IMR-90 (cell line): ENCODE results near the gene DYSF. TPM values are rescaled to one million over a fixed set of nuclear protein-coding genes. Genes with fewer than 3 reads are reported as not detected.

ENCODE experiments used
- ATAC-seq: fragments of 200-7000 bp; cut with Tn5 transposase; 2 replicates; pipeline ENCODE4 v1.9.1; 2020; ENCODE audit warnings: low read depth, mild to moderate bottlenecking, moderate library complexity
- BruUV-seq: library from RNA; stranded (reverse); fragments of 400-500 nt; replicated peaks from 2 replicates; lab custom pipeline; 2021; lab: Mats Ljungman, UMichigan
- CTCF ChIA-PET: fragments of 300-600 bp; formaldehyde crosslinking; extraction: SDS; loops from one replicate; lab custom pipeline; 2021; ENCODE audit warnings: antibody characterized with exemption; lab: Yijun Ruan, JAX
- POLR2A ChIA-PET: fragments of 300-600 bp; sonication (Branson Sonifier 250); formaldehyde crosslinking; loops from one replicate; lab custom pipeline; 2022; ENCODE audit warnings: antibody characterized with exemption; ENCODE audit not compliant: unreplicated experiment; lab: Charles Lee
- DNase-seq: peaks from one replicate; pipeline ENCODE4 v3.0.0; 2013
- H2AFZ ChIP-seq: replicated peaks from 2 replicates; pipeline ENCODE3; 2013; ENCODE audit warnings: low read length, mild to moderate bottlenecking; ENCODE audit not compliant: poor library complexity
- H2AK5ac ChIP-seq: 2 replicates; pipeline ENCODE4 v1.6.1; 2013; ENCODE audit warnings: low read depth, low read length, inconsistent platforms
- H2AK9ac ChIP-seq: replicated peaks from 2 replicates; pipeline ENCODE3; 2013; ENCODE audit warnings: mild to moderate bottlenecking, low read depth, low read length, moderate library complexity; ENCODE audit not compliant: poor library complexity
- H2BK120ac ChIP-seq: 2 replicates; pipeline ENCODE4 v1.6.1; 2013; ENCODE audit warnings: low read depth, low read length, inconsistent platforms
- H2BK15ac ChIP-seq: 3 replicates; pipeline ENCODE4 v1.6.1; 2013; ENCODE audit warnings: low read depth, low read length, inconsistent platforms
- H2BK20ac ChIP-seq: 2 replicates; pipeline ENCODE4 v1.6.1; 2013; ENCODE audit warnings: low read depth, mild to moderate bottlenecking, inconsistent platforms, low read length, moderate library complexity
- H2BK5ac ChIP-seq: 2 replicates; pipeline ENCODE4 v1.6.1; 2013; ENCODE audit warnings: mild to moderate bottlenecking, low read depth, low read length, inconsistent platforms; ENCODE audit not compliant: poor library complexity, severe bottlenecking
- H3K14ac ChIP-seq: replicated peaks from 2 replicates; pipeline ENCODE4 v1.6.1; 2013; ENCODE audit warnings: low read depth, low read length, inconsistent platforms
- H3K18ac ChIP-seq: 2 replicates; pipeline ENCODE4 v1.6.1; 2013; ENCODE audit warnings: low read depth, low read length, control low read depth
- H3K23ac ChIP-seq: 2 replicates; pipeline ENCODE4 v1.6.1; 2013; ENCODE audit warnings: low read depth, low read length, inconsistent platforms
- H3K27ac ChIP-seq: 2 replicates; pipeline ENCODE4 v1.5.1; 2013; ENCODE audit warnings: mild to moderate bottlenecking, control low read depth, low read length; ENCODE audit not compliant: insufficient read depth
- H3K27me3 ChIP-seq: 2 replicates; pipeline ENCODE4 v1.6.1; 2013; ENCODE audit warnings: low read length; ENCODE audit not compliant: control insufficient read depth, insufficient read depth
- H3K36me3 ChIP-seq: 2 replicates; pipeline ENCODE4 v1.6.1; 2013; ENCODE audit warnings: low read length, mixed read lengths; ENCODE audit not compliant: control insufficient read depth, insufficient read depth
- H3K4ac ChIP-seq: 2 replicates; pipeline ENCODE4 v1.6.1; 2013; ENCODE audit warnings: low read depth, low read length, inconsistent platforms
- H3K4me1 ChIP-seq: 2 replicates; pipeline ENCODE4 v1.6.1; 2013; ENCODE audit warnings: low read length, mixed read lengths; ENCODE audit not compliant: control insufficient read depth, insufficient read depth
- H3K4me2 ChIP-seq: 2 replicates; pipeline ENCODE4 v1.6.1; 2013; ENCODE audit warnings: low read depth, mild to moderate bottlenecking, control low read depth, low read length, moderate library complexity
- H3K4me3 ChIP-seq: 2 replicates; pipeline ENCODE4 v1.5.1; 2013; ENCODE audit warnings: low read depth, mild to moderate bottlenecking, control low read depth, low read length, moderate library complexity; ENCODE audit not compliant: insufficient read depth
- H3K56ac ChIP-seq: 2 replicates; pipeline ENCODE4 v1.6.1; 2013; ENCODE audit warnings: low read length, inconsistent platforms; ENCODE audit not compliant: insufficient read depth; ENCODE audit errors: extremely low read depth
- H3K79me1 ChIP-seq, 2 experiments: 2 replicates each; pipeline ENCODE4 v1.6.1; 2013; ENCODE audit warnings: low read length in 2 of 2, inconsistent platforms in 1 of 2, low read depth in 1 of 2
- H3K9ac ChIP-seq: 2 replicates; pipeline ENCODE4 v1.6.1; 2013; ENCODE audit warnings: low read depth, low read length, control low read depth
- H3K9me1 ChIP-seq: 2 replicates; pipeline ENCODE4 v1.6.1; 2013; ENCODE audit warnings: low read length, inconsistent platforms; ENCODE audit not compliant: insufficient read depth
- H3K9me3 ChIP-seq: 2 replicates; pipeline ENCODE4 v1.6.1; 2013; ENCODE audit warnings: low read length; ENCODE audit not compliant: control insufficient read depth, insufficient read depth
- H4K20me1 ChIP-seq: 2 replicates; pipeline ENCODE4 v1.6.1; 2013; ENCODE audit warnings: low read length, inconsistent platforms; ENCODE audit not compliant: insufficient read depth
- H4K5ac ChIP-seq: 2 replicates; pipeline ENCODE4 v1.6.1; 2013; ENCODE audit warnings: mild to moderate bottlenecking, low read depth, low read length, control low read depth
- H4K8ac ChIP-seq, 2 experiments: 2 replicates each; pipeline ENCODE4 v1.6.1; 2013; ENCODE audit warnings: low read depth in 2 of 2, low read length in 2 of 2, control low read depth in 1 of 2, inconsistent platforms in 1 of 2
- H4K91ac ChIP-seq: 2 replicates; pipeline ENCODE4 v1.6.1; 2013; ENCODE audit warnings: low read depth, low read length, inconsistent platforms; ENCODE audit not compliant: insufficient read depth
- CHD1 ChIP-seq: IDR thresholded peaks from 2 replicates; pipeline ENCODE4 v1.6.1; 2012; ENCODE audit warnings: low read depth, low read length, improper control_type of control experiment
- FOS ChIP-seq: fragments of 150-350 bp; IDR thresholded peaks from 2 replicates; pipeline ENCODE4 v1.6.1; 2016; ENCODE audit warnings: low read depth, low read length
- MXI1 ChIP-seq: IDR thresholded peaks from 2 replicates; pipeline ENCODE4 v1.6.1; 2012; ENCODE audit warnings: low read depth, mild to moderate bottlenecking, low read length, moderate library complexity, borderline replicate concordance
- NFE2L2 ChIP-seq: fragments of 150-350 bp; IDR thresholded peaks from 2 replicates; pipeline ENCODE4 v1.6.1; 2016; ENCODE audit warnings: low read depth, mild to moderate bottlenecking, low read length
- POLR2A ChIP-seq: IDR thresholded peaks from 2 replicates; pipeline ENCODE4 v1.6.1; 2012; ENCODE audit warnings: mild to moderate bottlenecking, low read depth, low read length
- RCOR1 ChIP-seq: IDR thresholded peaks from 2 replicates; pipeline ENCODE4 v1.6.1; 2012; ENCODE audit warnings: mild to moderate bottlenecking, low read length, improper control_type of control experiment; ENCODE audit not compliant: insufficient replicate concordance
- WGBS, 2 experiments: methylation state at CpG; one replicate each; pipeline versions ENCODE4 v1.1.5 to v1.1.7; 2013; ENCODE audit warnings: missing lambda C conversion rate in 2 of 2; ENCODE audit not compliant: insufficient read length in 1 of 2; ENCODE audit errors: extremely low coverage in 2 of 2; 5-methylcytosine and 5-hydroxymethylcytosine counted together
- dilution Hi-C: fragments of 300-500 bp; cut with HindIII; formaldehyde crosslinking; loops from one replicate; pipeline ENCODE4 v1.14.3; 2018; ENCODE audit warnings: low sequenced_read_pairs; ENCODE audit not compliant: unreplicated experiment
- in situ Hi-C: fragments of 300-500 bp; cut with MboI; formaldehyde crosslinking; loops from 3 replicates; pipeline ENCODE4 v1.14.3; 2019; ENCODE audit warnings: low sequenced_read_pairs, inconsistent platforms, mixed read lengths
- intact Hi-C: fragments of 100-400 bp; cut with micrococcal nuclease; formaldehyde crosslinking; loops from 2 replicates; pipeline ENCODE4 v1.10.0; 2022
- polyA plus RNA-seq, 3 experiments: library from polyadenylated mRNA; depleted of rRNA; stranded (reverse); fragments of >200 nt; gene quantifications; 2 replicates each; pipeline ENCODE4 v1.2.3, GENCODE V29; 2012; ENCODE audit warnings: low replicate concordance in 1 of 3
- total RNA-seq: library from RNA; depleted of rRNA; stranded (reverse); fragments of >200 nt; gene quantifications from 2 replicates; pipeline ENCODE4 v1.2.3, GENCODE V29; 2012
- TF ChIP-seq, protein P1 (sequence below): fragments of 150-350 bp; IDR thresholded peaks from 2 replicates; pipeline ENCODE4 v1.6.1; 2016; ENCODE audit warnings: low read depth, mild to moderate bottlenecking, low read length, moderate library complexity, borderline replicate concordance
- TF ChIP-seq, protein P2 (sequence below): fragments of 150-350 bp; IDR thresholded peaks from 2 replicates; pipeline ENCODE4 v1.6.1; 2017; ENCODE audit warnings: mild to moderate bottlenecking, antibody characterized with exemption, low read length, low read depth

Gene DYSF
- total and polyA plus RNA-seq, 2 of the 4 experiments (the other 2 are of a cell fraction) = 0.09 to 0.18 TPM

DNA sequence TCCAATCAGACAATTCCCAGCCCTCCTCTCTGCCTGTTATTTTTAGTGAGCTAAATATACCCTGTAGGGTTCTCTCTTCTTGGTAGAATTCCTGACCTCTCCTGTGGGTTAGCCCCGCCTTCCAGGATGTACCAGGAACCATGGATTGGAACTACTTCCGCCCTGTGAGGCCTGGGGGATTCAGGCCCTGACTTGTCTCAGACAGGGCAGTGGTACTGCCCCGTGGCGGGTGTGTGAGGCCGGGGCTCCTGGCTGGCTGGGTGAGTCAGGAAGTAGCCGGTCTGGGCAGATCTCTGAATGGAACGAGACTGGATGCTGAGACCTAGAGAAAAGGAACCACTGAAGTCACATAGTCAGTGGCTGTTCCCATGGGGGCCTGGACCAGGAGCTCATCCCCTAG is 50.5 kb downstream of the DYSF start:
- BruUV-seq = no TSS peak
- Histone ChIP-seq H4K91ac (no peak overlapping the region), H3K18ac (no peak overlapping the region), H3K27me3 (peaks cover 3% of the 10 kb centered on the region; the same call in 1 of the 2 replicates), H4K5ac (no peak overlapping the region), H3K4me3 (no peak overlapping the region), H2BK5ac (no peak overlapping the region), H2BK15ac (no peak overlapping the region), H3K4me2 (no peak overlapping the region), H3K4me1 (no peaks in the 10 kb centered on the region), H2AK5ac (no peak overlapping the region), H3K79me1 (no peaks in the 10 kb centered on the region), H3K9ac (no peak overlapping the region), H2AFZ (no peak overlapping the region), H3K27ac (no peak overlapping the region), H2BK20ac (no peak overlapping the region), H3K23ac (no peak overlapping the region), H4K8ac (no peak overlapping the region), H3K9me1 (0 out of 2 replicates have a peak, but pooled peaks cover 3% of the 10 kb centered on the region), H3K14ac (no peak overlapping the region), H3K4ac (no peak overlapping the region), H4K20me1 (no peaks in the 10 kb centered on the region), H3K36me3 (no peaks in the 10 kb centered on the region), H3K9me3 (no peaks in the 10 kb centered on the region), H2AK9ac (no peak overlapping the region), H3K56ac (no peak overlapping the region), H2BK120ac (no peak overlapping the region)
- DNase-seq (no peak), ATAC-seq (no peak)
- ChIA-PET POLR2A (no interaction called here), CTCF (no interaction called here)
- intact Hi-C loops (no loop called here), dilution Hi-C loops (no loop called here), in situ Hi-C loops (loop anchor here (10.0 kb wide), 1 partner anchor 349 kb away; no protein-coding TSS in a partner anchor)
- no peak for TF ChIP-seq CHD1
- TF ChIP-seq, protein P1, sequence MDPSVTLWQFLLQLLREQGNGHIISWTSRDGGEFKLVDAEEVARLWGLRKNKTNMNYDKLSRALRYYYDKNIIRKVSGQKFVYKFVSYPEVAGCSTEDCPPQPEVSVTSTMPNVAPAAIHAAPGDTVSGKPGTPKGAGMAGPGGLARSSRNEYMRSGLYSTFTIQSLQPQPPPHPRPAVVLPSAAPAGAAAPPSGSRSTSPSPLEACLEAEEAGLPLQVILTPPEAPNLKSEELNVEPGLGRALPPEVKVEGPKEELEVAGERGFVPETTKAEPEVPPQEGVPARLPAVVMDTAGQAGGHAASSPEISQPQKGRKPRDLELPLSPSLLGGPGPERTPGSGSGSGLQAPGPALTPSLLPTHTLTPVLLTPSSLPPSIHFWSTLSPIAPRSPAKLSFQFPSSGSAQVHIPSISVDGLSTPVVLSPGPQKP = no peak
- TF ChIP-seq MXI1 = no peak
- no peak for TF ChIP-seq FOS
- no peak for TF ChIP-seq NFE2L2
- TF ChIP-seq POLR2A = no peak
- no peak for TF ChIP-seq RCOR1
- TF ChIP-seq, protein P2, sequence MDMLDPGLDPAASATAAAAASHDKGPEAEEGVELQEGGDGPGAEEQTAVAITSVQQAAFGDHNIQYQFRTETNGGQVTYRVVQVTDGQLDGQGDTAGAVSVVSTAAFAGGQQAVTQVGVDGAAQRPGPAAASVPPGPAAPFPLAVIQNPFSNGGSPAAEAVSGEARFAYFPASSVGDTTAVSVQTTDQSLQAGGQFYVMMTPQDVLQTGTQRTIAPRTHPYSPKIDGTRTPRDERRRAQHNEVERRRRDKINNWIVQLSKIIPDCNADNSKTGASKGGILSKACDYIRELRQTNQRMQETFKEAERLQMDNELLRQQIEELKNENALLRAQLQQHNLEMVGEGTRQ = no peak
- WGBS, 2 experiments = no CpG with 5 or more reads among the region's 7 CpGs
